OCI-LY1 (cell line): ENCODE results near the gene LAYN.

ENCODE experiments used
- H2AFZ ChIP-seq: fragments of 200-600 bp; sonication (generic), shearing (Covaris generic); 2 replicates; pipeline ENCODE4 v1.6.0; 2014; ENCODE audit warnings: antibody characterized with exemption, mild to moderate bottlenecking, low read length
- H3F3A ChIP-seq: fragments of 200-600 bp; sonication (generic), shearing (Covaris generic); 2 replicates; pipeline ENCODE4 v1.6.0; 2014; ENCODE audit warnings: mild to moderate bottlenecking, antibody characterized with exemption, low read length, moderate library complexity; ENCODE audit not compliant: insufficient read depth
- H3K27ac ChIP-seq: fragments of 200-600 bp; sonication (generic); 2 replicates; pipeline ENCODE4 v1.5.1; 2014; ENCODE audit warnings: low read length, mixed run types, mild to moderate bottlenecking, low read depth; ENCODE audit not compliant: poor library complexity, severe bottlenecking
- H3K27me3 ChIP-seq: fragments of 200-600 bp; sonication (generic); 2 replicates; pipeline ENCODE4 v1.6.0; 2014; ENCODE audit warnings: antibody characterized with exemption, mild to moderate bottlenecking, low read length, moderate library complexity; ENCODE audit not compliant: insufficient read depth
- H3K36me3 ChIP-seq: fragments of 200-600 bp; sonication (generic); 2 replicates; pipeline ENCODE4 v1.6.1; 2014; ENCODE audit warnings: mild to moderate bottlenecking, antibody characterized with exemption, low read length, moderate library complexity, mixed read lengths; ENCODE audit not compliant: insufficient read depth
- H3K4me1 ChIP-seq: fragments of 200-600 bp; sonication (generic); 2 replicates; pipeline ENCODE4 v1.5.1; 2014; ENCODE audit warnings: mild to moderate bottlenecking, low read length, moderate library complexity; ENCODE audit not compliant: insufficient read depth, severe bottlenecking
- H3K4me2 ChIP-seq: fragments of 200-600 bp; sonication (generic), shearing (Covaris generic); 2 replicates; pipeline ENCODE4 v1.6.1; 2014; ENCODE audit warnings: low read length
- H3K4me3 ChIP-seq: fragments of 200-600 bp; sonication (generic); 2 replicates; pipeline ENCODE4 v1.5.1; 2014; ENCODE audit warnings: low read length, low read depth, mild to moderate bottlenecking, mixed read lengths; ENCODE audit not compliant: poor library complexity, severe bottlenecking
- H3K79me2 ChIP-seq: fragments of 200-600 bp; shearing (Covaris generic); 2 replicates; pipeline ENCODE4 v1.6.1; 2016; ENCODE audit warnings: mixed run types, low read length, mixed read lengths; ENCODE audit not compliant: insufficient read depth
- H3K9ac ChIP-seq: fragments of 200-600 bp; sonication (generic), shearing (Covaris generic); 2 replicates; pipeline ENCODE4 v1.6.1; 2014; ENCODE audit warnings: mild to moderate bottlenecking, low read length, mixed read lengths
- H3K9me2 ChIP-seq: fragments of 200-600 bp; sonication (generic), shearing (Covaris generic); 2 replicates; pipeline ENCODE4 v1.6.1; 2014; ENCODE audit warnings: low read depth, mild to moderate bottlenecking, low read length, mixed read lengths
- H3K9me3 ChIP-seq: fragments of 200-600 bp; shearing (Covaris generic); 2 replicates; pipeline ENCODE4 v1.6.1; 2014; ENCODE audit warnings: low read length, mixed read lengths
- H4K20me1 ChIP-seq: fragments of 200-600 bp; sonication (generic), shearing (Covaris generic); 2 replicates; pipeline ENCODE4 v1.6.0; 2016; ENCODE audit warnings: mild to moderate bottlenecking, low read length; ENCODE audit not compliant: insufficient read depth
- CTCF ChIP-seq: fragments of 200-600 bp; sonication (generic), shearing (Covaris generic); IDR thresholded peaks from 2 replicates; pipeline ENCODE4 v1.5.1; 2017; ENCODE audit warnings: mild to moderate bottlenecking, antibody characterized with exemption, low read length, moderate library complexity, mixed read lengths
- EZH2 ChIP-seq: fragments of 200-600 bp; sonication (generic), shearing (Covaris generic); IDR thresholded peaks from 2 replicates; pipeline ENCODE4 v1.8.0; 2017; ENCODE audit warnings: borderline replicate concordance, mixed run types, mild to moderate bottlenecking, antibody characterized with exemption, low read length, moderate library complexity, mixed read lengths

The LAYN gene

GRCh38 chr11:111560800-111561199 is 20.3 kb downstream of the LAYN start:
- H2AFZ ChIP-seq: no peak overlapping the region
- no peaks in the 10 kb centered on the region for H3K9me3 ChIP-seq
- no peaks in the 10 kb centered on the region for H4K20me1 ChIP-seq
- no peak overlapping the region for H3K27ac ChIP-seq
- no peaks in the 10 kb centered on the region for H3K9me2 ChIP-seq
- H3K36me3 ChIP-seq: no peaks in the 10 kb centered on the region
- H3K4me3 ChIP-seq: no peak overlapping the region
- H3K9ac ChIP-seq: no peak overlapping the region
- H3K4me1 ChIP-seq: no peaks in the 10 kb centered on the region
- TF ChIP-seq EZH2 (no peak), CTCF (no peak)
- no peaks in the 10 kb centered on the region for H3F3A ChIP-seq
- H3K79me2 ChIP-seq: no peaks in the 10 kb centered on the region
- H3K27me3 ChIP-seq: no peaks in the 10 kb centered on the region
- H3K4me2 ChIP-seq: no peak overlapping the region

- Histone ChIP-seq H4K20me1 (no peaks in the 10 kb centered on the region), H3F3A (no peaks in the 10 kb centered on the region), H3K79me2 (no peaks in the 10 kb centered on the region), H3K9me3 (no peaks in the 10 kb centered on the region), H2AFZ (no peak overlapping the region), H3K4me1 (no peaks in the 10 kb centered on the region), H3K4me2 (no peak overlapping the region), H3K4me3 (no peak overlapping the region), H3K9ac (no peak overlapping the region), H3K27me3 (no peaks in the 10 kb centered on the region), H3K27ac (no peak overlapping the region), H3K9me2 (no peaks in the 10 kb centered on the region), H3K36me3 (no peaks in the 10 kb centered on the region)
- TF ChIP-seq CTCF (no peak), EZH2 (no peak)
These were observed 20.8 kb downstream of the LAYN start for GRCh38 chr11:111561306-111561705.

GRCh38 chr11:111561791-111562325 is 21.3 kb downstream of the LAYN start:
- Histone ChIP-seq H3F3A (no peaks in the 10 kb centered on the region), H3K4me3 (no peak overlapping the region), H3K4me2 (no peak overlapping the region), H3K27me3 (no peaks in the 10 kb centered on the region), H3K9ac (no peak overlapping the region), H3K36me3 (no peaks in the 10 kb centered on the region), H4K20me1 (no peaks in the 10 kb centered on the region), H3K79me2 (no peaks in the 10 kb centered on the region), H2AFZ (no peak overlapping the region), H3K27ac (no peak overlapping the region), H3K4me1 (no peaks in the 10 kb centered on the region), H3K9me3 (no peaks in the 10 kb centered on the region), H3K9me2 (no peaks in the 10 kb centered on the region)
- TF ChIP-seq EZH2 (no peak), CTCF (no peak)
